ENCODE results near the gene BRSK1. TPM values are rescaled to one million over a fixed set of nuclear protein-coding genes. Genes with fewer than 3 reads are reported as not detected.

BRSK1 gene
- polyA plus RNA-seq, 1 donor from 2014 or later: 213 TPM

DNA sequence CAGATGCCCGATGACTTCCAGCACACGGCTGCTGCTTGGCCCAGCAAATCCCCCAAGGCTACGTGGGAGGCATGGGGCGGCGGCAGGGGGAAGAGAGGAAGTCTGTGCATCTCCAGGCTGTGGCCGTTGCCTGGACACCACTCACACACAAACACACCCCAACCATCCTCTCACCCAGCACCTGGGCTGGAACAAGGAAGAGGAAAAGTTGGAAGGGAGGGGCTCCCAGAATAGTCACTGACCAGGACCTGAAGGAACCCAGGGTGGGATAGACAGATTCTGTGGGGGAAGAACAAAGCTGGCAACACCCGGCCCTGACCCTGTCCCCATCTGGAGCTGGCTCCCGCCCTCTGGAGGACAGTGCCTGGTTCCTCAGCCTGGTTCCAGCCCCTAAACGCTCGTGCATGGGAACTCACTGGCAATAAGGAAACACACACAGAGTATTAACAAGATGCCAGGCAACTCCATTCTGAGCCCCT, 36.1 kb upstream of the BRSK1 start:
- H3K79me2 ChIP-seq (replicated peaks; ENCODE audit: insufficient read depth, low read length): peaks cover 27% of the 10 kb centered on the region
- no peak overlapping the region for H2AFZ ChIP-seq (ENCODE audit: low read depth, low read length)
- H3K9me3 ChIP-seq (ENCODE audit: low read length): no peaks in the 10 kb centered on the region
- H3K4me2 ChIP-seq (ENCODE audit: low read length): no peak overlapping the region
- no peaks in the 10 kb centered on the region for H3K27me3 ChIP-seq (ENCODE audit: insufficient read depth, low read depth, low read length)
- no peaks in the 10 kb centered on the region for H4K20me1 ChIP-seq (ENCODE audit: insufficient read depth)
- TF ChIP-seq EP300 (conservative IDR thresholded peaks at IDR 0.05; ENCODE audit: poor library complexity, severe bottlenecking) (no peak), EZH2 (IDR thresholded peaks at IDR 0.05; ENCODE audit: borderline replicate concordance, insufficient read depth, low read length, poor library complexity, severe bottlenecking) (no peak), RAD21 (conservative IDR thresholded peaks at IDR 0.05) (no peak), MXI1 (conservative IDR thresholded peaks at IDR 0.05; ENCODE audit: poor library complexity, severe bottlenecking) (no peak), SMC3 (conservative IDR thresholded peaks at IDR 0.05; ENCODE audit: poor library complexity) (no peak), TAF1 (IDR thresholded peaks at IDR 0.05; ENCODE audit: low read depth) (no peak), POLR2AphosphoS5 (IDR thresholded peaks at IDR 0.05) (no peak)
- TF ChIP-seq, protein P1, sequence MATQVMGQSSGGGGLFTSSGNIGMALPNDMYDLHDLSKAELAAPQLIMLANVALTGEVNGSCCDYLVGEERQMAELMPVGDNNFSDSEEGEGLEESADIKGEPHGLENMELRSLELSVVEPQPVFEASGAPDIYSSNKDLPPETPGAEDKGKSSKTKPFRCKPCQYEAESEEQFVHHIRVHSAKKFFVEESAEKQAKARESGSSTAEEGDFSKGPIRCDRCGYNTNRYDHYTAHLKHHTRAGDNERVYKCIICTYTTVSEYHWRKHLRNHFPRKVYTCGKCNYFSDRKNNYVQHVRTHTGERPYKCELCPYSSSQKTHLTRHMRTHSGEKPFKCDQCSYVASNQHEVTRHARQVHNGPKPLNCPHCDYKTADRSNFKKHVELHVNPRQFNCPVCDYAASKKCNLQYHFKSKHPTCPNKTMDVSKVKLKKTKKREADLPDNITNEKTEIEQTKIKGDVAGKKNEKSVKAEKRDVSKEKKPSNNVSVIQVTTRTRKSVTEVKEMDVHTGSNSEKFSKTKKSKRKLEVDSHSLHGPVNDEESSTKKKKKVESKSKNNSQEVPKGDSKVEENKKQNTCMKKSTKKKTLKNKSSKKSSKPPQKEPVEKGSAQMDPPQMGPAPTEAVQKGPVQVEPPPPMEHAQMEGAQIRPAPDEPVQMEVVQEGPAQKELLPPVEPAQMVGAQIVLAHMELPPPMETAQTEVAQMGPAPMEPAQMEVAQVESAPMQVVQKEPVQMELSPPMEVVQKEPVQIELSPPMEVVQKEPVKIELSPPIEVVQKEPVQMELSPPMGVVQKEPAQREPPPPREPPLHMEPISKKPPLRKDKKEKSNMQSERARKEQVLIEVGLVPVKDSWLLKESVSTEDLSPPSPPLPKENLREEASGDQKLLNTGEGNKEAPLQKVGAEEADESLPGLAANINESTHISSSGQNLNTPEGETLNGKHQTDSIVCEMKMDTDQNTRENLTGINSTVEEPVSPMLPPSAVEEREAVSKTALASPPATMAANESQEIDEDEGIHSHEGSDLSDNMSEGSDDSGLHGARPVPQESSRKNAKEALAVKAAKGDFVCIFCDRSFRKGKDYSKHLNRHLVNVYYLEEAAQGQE (IDR thresholded peaks at IDR 0.05; ENCODE audit: borderline replicate concordance): no peak
- TF ChIP-seq, protein P2, sequence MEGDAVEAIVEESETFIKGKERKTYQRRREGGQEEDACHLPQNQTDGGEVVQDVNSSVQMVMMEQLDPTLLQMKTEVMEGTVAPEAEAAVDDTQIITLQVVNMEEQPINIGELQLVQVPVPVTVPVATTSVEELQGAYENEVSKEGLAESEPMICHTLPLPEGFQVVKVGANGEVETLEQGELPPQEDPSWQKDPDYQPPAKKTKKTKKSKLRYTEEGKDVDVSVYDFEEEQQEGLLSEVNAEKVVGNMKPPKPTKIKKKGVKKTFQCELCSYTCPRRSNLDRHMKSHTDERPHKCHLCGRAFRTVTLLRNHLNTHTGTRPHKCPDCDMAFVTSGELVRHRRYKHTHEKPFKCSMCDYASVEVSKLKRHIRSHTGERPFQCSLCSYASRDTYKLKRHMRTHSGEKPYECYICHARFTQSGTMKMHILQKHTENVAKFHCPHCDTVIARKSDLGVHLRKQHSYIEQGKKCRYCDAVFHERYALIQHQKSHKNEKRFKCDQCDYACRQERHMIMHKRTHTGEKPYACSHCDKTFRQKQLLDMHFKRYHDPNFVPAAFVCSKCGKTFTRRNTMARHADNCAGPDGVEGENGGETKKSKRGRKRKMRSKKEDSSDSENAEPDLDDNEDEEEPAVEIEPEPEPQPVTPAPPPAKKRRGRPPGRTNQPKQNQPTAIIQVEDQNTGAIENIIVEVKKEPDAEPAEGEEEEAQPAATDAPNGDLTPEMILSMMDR (IDR thresholded peaks at IDR 0.05; ENCODE audit: poor library complexity, severe bottlenecking): no peak
- no peaks in the 10 kb centered on the region for H3F3A ChIP-seq (ENCODE audit: insufficient read depth, low read length, poor library complexity, severe bottlenecking)
- no peak overlapping the region for H3K27ac ChIP-seq (ENCODE audit: low read length)
- no peaks in the 10 kb centered on the region for H3K36me3 ChIP-seq (ENCODE audit: insufficient read depth, low read length)
- H3K4me3 ChIP-seq (ENCODE audit: low read length): no peak overlapping the region
- H3K9ac ChIP-seq (ENCODE audit: low read length): no peak overlapping the region
- H3K9me2 ChIP-seq (ENCODE audit: insufficient read depth, low read length): no peaks in the 10 kb centered on the region

DNA sequence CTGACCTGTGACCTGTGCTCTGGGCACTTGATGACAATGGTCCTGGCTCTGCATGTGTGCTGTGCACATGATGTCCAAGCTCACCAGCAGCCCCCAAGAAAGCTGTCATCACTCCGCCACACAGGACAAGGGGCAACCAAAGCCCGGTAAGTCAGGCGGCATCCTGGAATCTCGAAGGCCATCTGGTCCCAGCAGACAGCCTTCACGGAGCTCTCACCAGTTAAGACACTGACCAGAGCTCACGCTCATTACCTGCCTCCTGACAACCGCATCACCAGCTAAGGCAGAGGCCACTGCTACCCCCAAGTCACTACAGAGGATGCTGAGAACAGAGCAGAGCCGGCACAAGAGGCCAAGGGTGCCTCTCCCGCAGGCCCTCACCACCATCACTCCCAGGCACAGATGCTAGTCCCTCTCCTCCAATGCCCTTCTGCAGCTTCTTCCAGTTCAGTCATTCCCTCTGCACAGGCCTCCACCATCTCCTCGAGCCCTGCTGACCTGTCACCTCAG, 35.6 kb upstream of the BRSK1 start:
- no peaks in the 10 kb centered on the region for H3K9me2 ChIP-seq (ENCODE audit: insufficient read depth, low read length)
- H3K79me2 ChIP-seq (replicated peaks; ENCODE audit: insufficient read depth, low read length): peaks cover 33% of the 10 kb centered on the region
- no peak for TF ChIP-seq SMC3 (conservative IDR thresholded peaks at IDR 0.05; ENCODE audit: poor library complexity)
- TF ChIP-seq, protein P1 (IDR thresholded peaks at IDR 0.05; ENCODE audit: borderline replicate concordance): no peak
- H3K4me3 ChIP-seq (ENCODE audit: low read length): no peak overlapping the region
- no peaks in the 10 kb centered on the region for H4K20me1 ChIP-seq (ENCODE audit: insufficient read depth)
- no peak overlapping the region for H3K27ac ChIP-seq (ENCODE audit: low read length)
- H3K36me3 ChIP-seq (ENCODE audit: insufficient read depth, low read length): no peaks in the 10 kb centered on the region
- H3K4me2 ChIP-seq (ENCODE audit: low read length): no peak overlapping the region
- H3K27me3 ChIP-seq (ENCODE audit: insufficient read depth, low read depth, low read length): no peaks in the 10 kb centered on the region
- no peak overlapping the region for H3K9ac ChIP-seq (ENCODE audit: low read length)
- H3F3A ChIP-seq (ENCODE audit: insufficient read depth, low read length, poor library complexity, severe bottlenecking): no peaks in the 10 kb centered on the region
- no peaks in the 10 kb centered on the region for H3K9me3 ChIP-seq (ENCODE audit: low read length)
- no peak overlapping the region for H2AFZ ChIP-seq (ENCODE audit: low read depth, low read length)

All from neural cell (in vitro differentiated cells).